ENCODE results near the gene EFHD2. TPM values are rescaled to one million over a fixed set of nuclear protein-coding genes. Genes with fewer than 3 reads are reported as not detected.

The EFHD2 gene
- total and polyA plus RNA-seq, 2 of the 8 experiments (the other 6 are each of a cell fraction or from before 2014, with no cell fraction given) = 24.4 to 25.1 TPM

DNA sequence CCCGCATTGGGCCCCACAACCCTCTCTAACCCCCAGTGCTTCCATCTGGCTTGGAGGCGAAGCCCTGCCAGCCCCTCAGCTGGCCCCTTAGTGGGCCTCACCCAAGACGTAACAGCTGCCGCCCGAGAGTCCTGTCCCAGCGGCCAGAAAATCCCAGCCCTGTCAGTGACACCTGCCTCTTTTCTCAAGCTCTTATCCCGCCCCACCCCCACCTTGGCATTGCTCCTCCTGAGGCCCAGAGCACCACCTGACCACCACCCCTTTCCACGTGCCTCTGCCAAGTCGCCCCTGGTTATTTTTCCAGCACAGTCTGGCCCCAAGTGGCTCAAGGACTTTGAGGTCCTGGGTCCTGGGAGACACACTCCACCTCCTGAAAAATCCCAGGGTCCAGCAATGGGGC lies 22.6 kb downstream of the EFHD2 start:
- H4K5ac ChIP-seq (ENCODE audit: insufficient read length, low read depth, low read length) = no peak overlapping the region
- H3K9me3 ChIP-seq (ENCODE audit: insufficient read depth in 2 of 2, low read depth in 1 of 2, low read length in 1 of 2) = no peaks in the 10 kb centered on the region
- H2BK12ac ChIP-seq (ENCODE audit: low read depth, low read length) = no peak overlapping the region
- ChIA-PET POLR2A (ENCODE audit: partially characterized antibody) (interaction anchor here (1.4 kb wide), 1 partner anchor 104 kb away, joined by 3 read pairs; no protein-coding TSS in a partner anchor), CTCF (ENCODE audit: partially characterized antibody) (interaction anchor here (0.7 to 16.9 kb wide), 25 partner anchors 9 to 184 kb away, joined by 3 to 170 read pairs (median 5); no protein-coding TSS in a partner anchor)
- DNase-seq (ENCODE audit: low read depth in 1 of 2, low spot score in 2 of 2) = no peak
- H3K9ac ChIP-seq (replicated peaks in 1 of 4; ENCODE audit: extremely low read depth in 1 of 4, low read depth in 3 of 4, low read length in 3 of 4) = no peak overlapping the region
- no peak overlapping the region for H2BK20ac ChIP-seq (ENCODE audit: low read length)
- 0 out of 2 replicates have a peak overlapping the region, but pooled peaks have one; percentile 2 for H4K8ac ChIP-seq (ENCODE audit: extremely low read depth, insufficient read depth, low read length)
- H3K36me3 ChIP-seq (ENCODE audit: control insufficient read depth in 2 of 4, insufficient read depth in 4 of 4, low read length in 3 of 4) = no peaks in the 10 kb centered on the region; a peak in 1 of 8 replicates
- no peak overlapping the region for H3K4ac ChIP-seq (replicated peaks; ENCODE audit: insufficient read length, low read depth, low read length)
- no peak overlapping the region for H3K4me3 ChIP-seq (ENCODE audit: extremely low read depth in 1 of 4, insufficient read depth in 2 of 4, low read depth in 3 of 4, low read length in 4 of 4)
- H2BK120ac ChIP-seq (replicated peaks; ENCODE audit: low read depth, low read length) = no peak overlapping the region
- no peak overlapping the region for H2AFZ ChIP-seq (ENCODE audit: low read length)
- H3K56ac ChIP-seq (replicated peaks; ENCODE audit: insufficient read length, low read depth, low read length) = no peak overlapping the region
- no peak overlapping the region for H2BK5ac ChIP-seq (ENCODE audit: low read depth, low read length)
- H3K14ac ChIP-seq (ENCODE audit: insufficient read length) = no peak overlapping the region
- H3K23me2 ChIP-seq (ENCODE audit: low read depth, low read length) = peaks cover 2% of the 10 kb centered on the region; the same call in 1 of the 2 replicates
- no peak overlapping the region for H2AK5ac ChIP-seq (ENCODE audit: low read depth, low read length)
- H3K4me2 ChIP-seq (ENCODE audit: insufficient read depth in 1 of 2, low read depth in 2 of 2, low read length in 2 of 2) = no peak overlapping the region
- no peak overlapping the region for H3K18ac ChIP-seq (ENCODE audit: extremely low read depth, low read length)
- H3K4me1 ChIP-seq (replicated peaks in 1 of 4; ENCODE audit: control insufficient read depth in 3 of 4, insufficient read depth in 4 of 4, low read length in 3 of 4) = peaks cover 0 to 2% (median 0%) of the 10 kb centered on the region in 4 experiments; a peak in 5 of 7 replicates
- H3K79me1 ChIP-seq (ENCODE audit: low read depth, low read length) = no peaks in the 10 kb centered on the region
- H3K27ac ChIP-seq (ENCODE audit: low read depth, low read length) = no peak overlapping the region
- no peak overlapping the region for H2BK15ac ChIP-seq (ENCODE audit: low read length)
- H3K79me2 ChIP-seq (ENCODE audit: control insufficient read depth in 1 of 2, insufficient read depth in 2 of 2, low read length in 2 of 2) = no peaks in the 10 kb centered on the region
- H3K23ac ChIP-seq (ENCODE audit: insufficient read length) = no peak overlapping the region
- 85% methylated on average over 9 of the region's 9 CpGs; no CpG with 5 or more reads in 1 of the 2 experiments for WGBS, 2 experiments (ENCODE audit: extremely low coverage in 1 of 2, insufficient coverage in 1 of 2, insufficient read length in 1 of 2, insufficient replicate concordance in 2 of 2, low coverage in 1 of 2, low lambda C conversion rate in 2 of 2, missing lambda C conversion rate in 1 of 2)
- H4K20me1 ChIP-seq (replicated peaks in 1 of 2; ENCODE audit: control insufficient read depth in 1 of 2, insufficient read depth in 2 of 2, low read length in 2 of 2) = peaks cover 0 to 2% of the 10 kb centered on the region in 2 experiments
- FAIRE-seq = no peak
- no peaks in the 10 kb centered on the region; a peak in 1 of 7 replicates for H3K27me3 ChIP-seq (replicated peaks in 1 of 4; ENCODE audit: control insufficient read depth in 3 of 4, extremely low read depth in 1 of 4, insufficient read depth in 3 of 4, low read length in 3 of 4)
- TF ChIP-seq TEAD4 (IDR thresholded peaks at IDR 0.05; ENCODE audit: low read depth, low read length) (no peak), CHD1 (IDR thresholded peaks at IDR 0.05; ENCODE audit: low read depth, low read length) (no peak), HDAC6 (IDR thresholded peaks at IDR 0.05; ENCODE audit: low read depth, low read length) (no peak), TAF7 (optimal IDR thresholded peaks at IDR 0.05; ENCODE audit: borderline replicate concordance, low read depth, low read length) (no peak), NRF1 (IDR thresholded peaks at IDR 0.05; ENCODE audit: low read depth, low read length) (no peak), SIN3A (conservative IDR thresholded peaks at IDR 0.05 in 1 of 2, IDR thresholded peaks at IDR 0.05 in 1 of 2; ENCODE audit: low read depth in 1 of 2, low read length in 2 of 2) (no peak), FOSL1 (IDR thresholded peaks at IDR 0.05; ENCODE audit: insufficient read depth, low read depth, low read length) (no peak), YY1 (IDR thresholded peaks at IDR 0.05; ENCODE audit: low read depth, low read length) (no peak), RFX5 (IDR thresholded peaks at IDR 0.05; ENCODE audit: borderline replicate concordance, low read depth, low read length) (no peak), CBX8 (IDR thresholded peaks at IDR 0.05; ENCODE audit: borderline replicate concordance, low read depth, low read length) (no peak), ZNF274 (IDR thresholded peaks at IDR 0.05; ENCODE audit: borderline replicate concordance, extremely low read depth, low read length) (no peak)
- H4K91ac ChIP-seq (replicated peaks; ENCODE audit: insufficient read length, low read length) = no peak overlapping the region

Measured in H1 (cell line).